HG03066 (cell line): Measurements from ENCODE around the gene CLDN9.

ENCODE experiments used
- ATAC-seq: cut with Tn5 transposase; IDR thresholded peaks from one replicate; pipeline ENCODE4 v1.9.1; 2021; ENCODE audit warnings: low read depth; ENCODE audit not compliant: unreplicated experiment

CLDN9 gene

GRCh38 chr16:2973605-2974318 lies 39.0 kb upstream of the CLDN9 start:
- ATAC-seq = no peak

GRCh38 chr16:2974319-2975056 lies 38.2 kb upstream of the CLDN9 start:
- no peak for ATAC-seq

DNA sequence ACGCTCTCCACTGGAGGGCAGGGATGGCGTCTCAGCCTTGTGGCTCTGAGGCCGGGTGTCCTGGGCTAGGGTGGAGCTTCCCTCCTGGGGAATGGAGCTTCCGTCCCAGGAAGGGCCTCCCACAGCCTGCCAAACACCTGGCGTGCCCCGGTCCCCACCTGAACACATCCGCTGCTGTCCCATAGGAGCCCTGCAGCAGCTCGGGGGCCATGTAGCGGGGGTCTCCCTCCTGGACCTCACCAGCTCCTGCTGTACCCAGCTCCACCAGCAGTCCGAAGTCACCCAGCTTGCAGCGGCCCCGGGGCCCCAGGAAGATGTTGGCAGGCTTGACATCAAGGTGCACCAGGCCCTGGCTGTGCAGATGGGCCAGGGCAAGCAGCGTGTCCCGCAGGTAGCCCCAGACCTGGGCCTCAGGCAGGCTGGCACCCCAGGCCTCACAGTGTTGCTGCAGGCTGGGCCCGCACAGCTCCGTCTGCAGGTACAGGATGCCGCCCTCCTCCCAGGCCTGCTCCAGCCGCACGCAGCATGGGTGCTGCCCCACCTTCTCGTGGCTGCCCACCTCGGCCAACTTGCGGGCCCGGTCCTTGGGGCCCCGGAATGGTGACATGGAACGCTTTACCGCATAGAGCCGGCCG lies 37.4 kb upstream of the CLDN9 start:
- ATAC-seq = no peak

DNA sequence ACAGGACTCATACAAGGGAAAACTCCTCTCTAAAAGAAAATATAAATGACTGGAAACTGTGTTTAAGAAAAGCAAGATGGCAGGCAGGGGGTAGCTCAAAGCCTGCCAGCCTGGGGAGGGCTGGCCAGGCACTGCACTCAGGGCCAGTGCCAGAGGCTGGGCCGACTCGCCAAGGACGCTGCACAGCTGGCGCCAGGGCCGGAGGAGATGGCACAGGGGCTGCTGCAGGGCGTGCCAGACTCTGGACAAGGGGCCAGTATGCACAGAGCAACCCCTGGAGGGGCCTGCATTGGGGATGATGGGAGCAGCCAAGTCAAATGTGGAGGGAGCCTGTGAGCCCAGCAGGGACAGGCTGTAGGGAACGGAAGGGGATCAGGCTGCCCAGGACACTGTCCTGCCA lies 36.5 kb upstream of the CLDN9 start:
- no peak for ATAC-seq

DNA sequence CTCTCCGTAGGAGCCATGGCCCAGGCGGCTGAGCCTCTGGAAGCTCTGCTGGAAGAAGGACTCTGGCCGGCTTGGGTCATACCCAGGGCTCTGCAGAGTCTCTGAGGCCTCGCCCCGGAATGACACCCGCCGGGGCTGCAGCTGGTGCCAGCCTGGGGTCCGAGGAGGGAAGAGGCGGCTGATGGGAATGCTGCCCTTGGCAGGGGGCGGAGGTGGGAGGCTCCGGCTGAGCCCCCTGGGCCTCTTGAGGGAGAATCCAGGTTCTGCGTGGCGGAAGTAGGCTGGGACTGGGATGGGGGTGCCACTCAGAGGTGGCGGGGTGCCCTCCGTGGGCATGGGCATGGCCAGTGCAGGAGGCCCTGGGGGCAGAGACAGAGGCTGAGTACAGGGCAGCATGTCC lies 36.0 kb upstream of the CLDN9 start:
- no peak for ATAC-seq

GRCh38 chr16:2977440-2977839 lies 35.3 kb upstream of the CLDN9 start:
- ATAC-seq = no peak

GRCh38 chr16:2979669-2980226 lies 33.0 kb upstream of the CLDN9 start:
- ATAC-seq = no peak

DNA sequence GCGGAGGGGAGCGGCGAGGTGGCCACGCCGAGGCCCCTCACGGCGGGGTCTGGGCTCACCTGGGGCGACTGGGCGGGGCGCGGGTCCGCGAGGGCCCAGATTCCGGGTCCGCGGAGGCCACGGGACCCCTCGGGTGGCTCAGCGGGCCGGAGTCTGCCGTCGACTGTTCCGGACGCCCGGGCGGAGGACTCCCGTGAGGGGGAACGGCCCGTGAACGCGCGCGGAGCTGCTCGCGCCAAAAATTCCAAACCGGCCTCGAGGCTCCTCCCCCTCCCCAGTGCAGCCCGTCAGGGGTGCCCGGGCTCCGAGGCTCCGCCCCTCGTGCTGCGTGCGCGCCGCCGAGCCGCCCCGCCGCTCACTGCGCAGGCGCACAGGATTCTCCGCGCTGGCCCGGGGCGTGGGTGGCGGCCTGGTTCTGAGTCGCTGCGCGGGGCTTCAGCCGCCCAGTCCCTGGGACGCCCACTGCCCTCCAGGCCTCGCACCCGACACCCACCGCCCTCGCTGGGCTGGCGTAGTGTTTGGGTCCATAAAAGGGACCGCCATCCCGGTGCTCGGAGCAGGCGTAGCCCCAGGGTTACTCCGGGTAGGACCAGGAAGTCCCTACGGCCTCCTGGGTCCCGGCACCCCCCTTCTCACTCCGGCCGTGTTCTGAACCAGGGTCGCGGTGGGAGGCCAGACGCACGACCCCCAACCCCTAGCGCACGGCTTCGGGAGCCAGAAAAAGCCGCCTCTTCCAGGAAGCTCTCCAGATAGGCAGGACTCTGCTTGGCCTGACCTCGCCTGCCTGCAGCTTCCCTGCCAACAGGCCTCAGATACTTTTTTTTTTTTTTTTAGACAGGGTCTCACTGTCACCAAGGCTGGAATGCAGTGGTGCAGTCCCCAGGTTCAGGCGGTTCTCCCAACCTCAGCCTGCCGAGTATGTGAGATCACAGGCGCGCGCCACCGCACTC lies 32.2 kb upstream of the CLDN9 start, which contains the start of gene PKMYT1:
Gene PKMYT1 (minus strand): TSS at position 220 of the 950 bp plus-strand sequence. CDS start 789 bp downstream, outside the sequence.
- peak; percentile 72 for ATAC-seq

GRCh38 chr16:2981177-2981898 lies 31.4 kb upstream of the CLDN9 start:
- ATAC-seq = no peak

GRCh38 chr16:2981899-2982250 lies 30.8 kb upstream of the CLDN9 start:
- no peak for ATAC-seq

GRCh38 chr16:2982402-2982801 lies 30.3 kb upstream of the CLDN9 start:
- no peak for ATAC-seq

- ATAC-seq = no peak
Observed at GRCh38 chr16:2983706-2984136, 29.0 kb upstream of the CLDN9 start.

- ATAC-seq = no peak
Observed at GRCh38 chr16:2985462-2985861, 27.3 kb upstream of the CLDN9 start.

GRCh38 chr16:2985893-2986355 lies 26.8 kb upstream of the CLDN9 start:
- no peak for ATAC-seq

DNA sequence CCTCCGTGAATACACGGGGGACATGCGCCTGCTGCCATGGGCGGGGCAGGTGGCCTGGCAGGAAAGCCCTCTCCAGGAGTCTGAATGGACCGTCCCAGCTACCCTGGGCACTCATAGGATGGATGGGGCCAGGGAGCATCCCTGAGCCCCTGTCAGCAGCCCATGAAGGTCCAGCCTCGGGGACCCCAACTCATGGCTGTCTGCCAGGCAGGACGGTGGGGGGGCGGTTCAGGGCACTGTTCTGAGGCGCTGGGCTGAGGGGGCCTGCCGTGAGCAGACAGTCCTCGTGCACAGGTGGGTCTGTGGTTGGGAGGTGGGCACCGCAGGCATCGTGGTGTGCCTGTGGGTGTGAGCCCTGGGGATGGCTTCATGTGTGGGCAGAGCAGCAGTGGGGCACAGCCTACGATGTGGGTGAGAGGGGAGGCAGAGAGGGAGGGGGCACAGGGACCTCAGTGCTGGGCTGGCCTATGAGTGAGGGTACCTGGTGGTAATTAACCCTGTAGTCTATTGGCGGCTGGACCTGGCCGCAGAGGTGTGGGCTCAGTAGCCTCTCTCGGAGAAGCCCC lies 26.0 kb upstream of the CLDN9 start:
- no peak for ATAC-seq

DNA sequence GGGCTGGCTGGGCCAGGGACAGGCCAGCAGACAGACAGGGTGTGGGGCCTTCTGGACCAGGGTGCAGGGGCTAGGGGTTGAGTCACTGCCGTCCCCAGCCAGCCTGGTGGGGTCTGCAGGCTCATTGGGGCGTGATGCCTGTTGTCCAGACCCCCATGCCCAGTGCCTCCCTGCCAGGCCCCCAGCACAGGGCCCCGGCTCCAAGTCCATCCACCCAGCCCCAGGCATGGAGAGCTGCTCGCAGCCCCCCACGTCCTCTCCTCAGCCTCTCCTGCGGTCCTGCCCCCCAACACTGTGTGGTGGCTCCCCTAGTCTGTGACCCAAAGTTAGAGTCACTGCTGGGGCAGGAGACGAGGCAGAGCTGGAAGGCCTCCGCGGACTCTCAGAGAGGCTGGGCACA lies 25.4 kb upstream of the CLDN9 start:
- ATAC-seq = no peak

- no peak for ATAC-seq
Observed at GRCh38 chr16:2987833-2988232, 24.9 kb upstream of the CLDN9 start.

- ATAC-seq = no peak
Observed at GRCh38 chr16:2988590-2989099, 24.1 kb upstream of the CLDN9 start.

GRCh38 chr16:2990891-2991290 lies 21.8 kb upstream of the CLDN9 start:
- no peak for ATAC-seq
